CD4-positive, alpha-beta T cell treated with Interferon alpha-2 for 1 hour (primary cell): ENCODE data around the gene MLPH.

Experiments used
- DNase-seq, 2 donors: peaks; one replicate each; pipeline ENCODE4 v3.0.0-alpha.2; 2020 to 2022

MLPH gene

GRCh38 chr2:237501892-237502513, 15.0 kb downstream of the MLPH start:
- DNase-seq: no peak

GRCh38 chr2:237503201-237503600, 16.1 kb downstream of the MLPH start:
- DNase-seq: no peak

- no peak for DNase-seq
These were observed 18.3 kb downstream of the MLPH start for GRCh38 chr2:237505188-237505939.

GRCh38 chr2:237507512-237507911, 20.5 kb downstream of the MLPH start:
- DNase-seq: no peak

- DNase-seq: no peak
These were observed 21.3 kb downstream of the MLPH start for GRCh38 chr2:237508361-237508760.

GRCh38 chr2:237509151-237509550, 22.1 kb downstream of the MLPH start:
- no peak for DNase-seq

GRCh38 chr2:237509905-237510304, 22.9 kb downstream of the MLPH start:
- DNase-seq: no peak

- no peak for DNase-seq
These were observed 23.6 kb downstream of the MLPH start for GRCh38 chr2:237510502-237511217.

- DNase-seq: no peak
These were observed 24.4 kb downstream of the MLPH start for GRCh38 chr2:237511433-237511832.

- DNase-seq: no peak
These were observed 24.9 kb downstream of the MLPH start for GRCh38 chr2:237511885-237512405.

GRCh38 chr2:237512774-237513466, 25.9 kb downstream of the MLPH start:
- peak; percentile 72 to 77 for DNase-seq

- DNase-seq: no peak
These were observed 26.6 kb downstream of the MLPH start for GRCh38 chr2:237513693-237514092.

- DNase-seq: no peak
These were observed 27.6 kb downstream of the MLPH start for GRCh38 chr2:237514474-237515130.

- DNase-seq: no peak
These were observed 28.1 kb downstream of the MLPH start for GRCh38 chr2:237515166-237515565.

- DNase-seq: no peak
These were observed 28.7 kb downstream of the MLPH start for GRCh38 chr2:237515621-237516275.

- no peak for DNase-seq
These were observed 30.1 kb downstream of the MLPH start for GRCh38 chr2:237517163-237517562.

GRCh38 chr2:237517990-237518389, 30.9 kb downstream of the MLPH start:
- no peak for DNase-seq

- DNase-seq: no peak
These were observed 32.6 kb downstream of the MLPH start for GRCh38 chr2:237519506-237520245.

GRCh38 chr2:237520290-237520689, 33.2 kb downstream of the MLPH start:
- DNase-seq: no peak

- DNase-seq: no peak
These were observed 37.6 kb downstream of the MLPH start for GRCh38 chr2:237524631-237525030.

GRCh38 chr2:237525559-237526157, 38.6 kb downstream of the MLPH start:
- no peak for DNase-seq
